ENCODE measurements around the gene SERPINA3. TPM values are rescaled to one million over a fixed set of nuclear protein-coding genes. Genes with fewer than 3 reads are reported as not detected.
"Not testable (repeated sequence)": the region's sequence is repeated elsewhere in the genome, so short reads cannot be mapped to it uniquely, and the experiment has no call there.

The SERPINA3 gene
- total RNA-seq, 1 experiment from 2014 or later: not detected

- intact Hi-C loops (cut with micrococcal nuclease; ENCODE audit: unreplicated experiment): no loop called here
- Histone ChIP-seq H3K4me2 (no peak overlapping the region), H3K4me1 (replicated peaks; ENCODE audit: insufficient read depth) (no peaks in the 10 kb centered on the region), H3K9me3 (ENCODE audit: insufficient read depth, low read depth) (no peaks in the 10 kb centered on the region), H3K4me3 (no peak overlapping the region), H3K27me3 (ENCODE audit: insufficient read depth, low read depth) (no peaks in the 10 kb centered on the region), H2AFZ (no peak overlapping the region), H3K9me2 (ENCODE audit: insufficient read depth) (no peaks in the 10 kb centered on the region), H4K20me1 (ENCODE audit: insufficient read depth) (no peaks in the 10 kb centered on the region), H3K36me3 (ENCODE audit: low read depth) (no peaks in the 10 kb centered on the region), H3K27ac (no peak overlapping the region), H3F3A (ENCODE audit: insufficient read depth, low read depth) (no peaks in the 10 kb centered on the region), H3K79me2 (ENCODE audit: low read depth) (no peaks in the 10 kb centered on the region)
- CTCF ChIA-PET: no interaction called here
- peak in 1 of 2 experiments; percentile 36 for DNase-seq
- TF ChIP-seq CTCF (conservative IDR thresholded peaks at IDR 0.05) (no peak), EZH2 (IDR thresholded peaks at IDR 0.05; ENCODE audit: low read depth) (no peak)
- POLR2A ChIA-PET (ENCODE audit: unreplicated experiment): no interaction called here
- no TSS peak for BruUV-seq (replicated peaks)
Observed at GRCh38 chr14:94575730-94576585, 36.2 kb upstream of the SERPINA3 start.

GRCh38 chr14:94577472-94577871, 34.7 kb upstream of the SERPINA3 start:
- H3K27ac ChIP-seq; DNase-seq; BruUV-seq (replicated peaks); H3K9me2 ChIP-seq (ENCODE audit: insufficient read depth); H3K4me1 ChIP-seq (replicated peaks; ENCODE audit: insufficient read depth); H3K79me2 ChIP-seq (ENCODE audit: low read depth); H4K20me1 ChIP-seq (ENCODE audit: insufficient read depth); POLR2A ChIA-PET (ENCODE audit: unreplicated experiment); CTCF ChIA-PET; H3K9me3 ChIP-seq (ENCODE audit: insufficient read depth, low read depth); H3K36me3 ChIP-seq (ENCODE audit: low read depth); H2AFZ ChIP-seq; H3F3A ChIP-seq (ENCODE audit: insufficient read depth, low read depth); H3K27me3 ChIP-seq (ENCODE audit: insufficient read depth, low read depth); intact Hi-C loops (cut with micrococcal nuclease; ENCODE audit: unreplicated experiment); H3K4me2 ChIP-seq; H3K4me3 ChIP-seq: not testable (repeated sequence)

DNA sequence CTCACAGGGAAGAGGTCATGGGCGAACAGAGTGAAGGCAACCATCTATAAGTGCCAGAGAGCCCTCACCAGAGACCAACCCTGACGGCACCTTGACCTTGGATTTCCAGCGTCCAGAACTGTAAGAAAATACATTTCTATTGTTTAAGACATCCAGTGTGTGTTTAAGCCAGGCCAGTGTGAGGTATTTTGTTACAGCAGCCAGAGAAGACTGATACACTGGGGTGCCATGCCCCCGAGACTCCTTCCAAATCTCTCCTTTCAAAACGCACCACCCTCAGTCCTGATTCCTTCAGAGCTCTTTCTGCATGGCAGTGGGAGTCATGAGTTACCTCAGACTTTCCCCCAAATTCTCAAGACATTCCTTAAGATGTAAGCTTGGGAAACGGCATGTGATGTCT, 33.5 kb upstream of the SERPINA3 start:
- POLR2A ChIA-PET (ENCODE audit: unreplicated experiment): no interaction called here
- Histone ChIP-seq H2AFZ (no peak overlapping the region), H3K9me2 (ENCODE audit: insufficient read depth) (no peaks in the 10 kb centered on the region), H3F3A (ENCODE audit: insufficient read depth, low read depth) (no peaks in the 10 kb centered on the region), H3K4me2 (no peak overlapping the region), H3K79me2 (ENCODE audit: low read depth) (no peaks in the 10 kb centered on the region), H3K4me1 (replicated peaks; ENCODE audit: insufficient read depth) (no peaks in the 10 kb centered on the region), H3K9me3 (ENCODE audit: insufficient read depth, low read depth) (no peaks in the 10 kb centered on the region), H4K20me1 (ENCODE audit: insufficient read depth) (no peaks in the 10 kb centered on the region), H3K27ac (no peak overlapping the region), H3K36me3 (ENCODE audit: low read depth) (no peaks in the 10 kb centered on the region), H3K27me3 (ENCODE audit: insufficient read depth, low read depth) (no peaks in the 10 kb centered on the region), H3K4me3 (no peak overlapping the region)
- TF ChIP-seq EZH2 (IDR thresholded peaks at IDR 0.05; ENCODE audit: low read depth): no peak
- TF ChIP-seq CTCF (conservative IDR thresholded peaks at IDR 0.05): no peak
- DNase-seq: no peak
- CTCF ChIA-PET: no interaction called here
- no TSS peak for BruUV-seq (replicated peaks)
- intact Hi-C loops (cut with micrococcal nuclease; ENCODE audit: unreplicated experiment): no loop called here
